HG03060 (cell line): ENCODE data around the gene THAP4.

Experiments
- ATAC-seq: cut with Tn5 transposase; IDR thresholded peaks from one replicate; pipeline ENCODE4 v1.9.1; 2021; ENCODE audit warnings: low read depth, moderate number of reproducible peaks; ENCODE audit not compliant: unreplicated experiment

The THAP4 gene

DNA sequence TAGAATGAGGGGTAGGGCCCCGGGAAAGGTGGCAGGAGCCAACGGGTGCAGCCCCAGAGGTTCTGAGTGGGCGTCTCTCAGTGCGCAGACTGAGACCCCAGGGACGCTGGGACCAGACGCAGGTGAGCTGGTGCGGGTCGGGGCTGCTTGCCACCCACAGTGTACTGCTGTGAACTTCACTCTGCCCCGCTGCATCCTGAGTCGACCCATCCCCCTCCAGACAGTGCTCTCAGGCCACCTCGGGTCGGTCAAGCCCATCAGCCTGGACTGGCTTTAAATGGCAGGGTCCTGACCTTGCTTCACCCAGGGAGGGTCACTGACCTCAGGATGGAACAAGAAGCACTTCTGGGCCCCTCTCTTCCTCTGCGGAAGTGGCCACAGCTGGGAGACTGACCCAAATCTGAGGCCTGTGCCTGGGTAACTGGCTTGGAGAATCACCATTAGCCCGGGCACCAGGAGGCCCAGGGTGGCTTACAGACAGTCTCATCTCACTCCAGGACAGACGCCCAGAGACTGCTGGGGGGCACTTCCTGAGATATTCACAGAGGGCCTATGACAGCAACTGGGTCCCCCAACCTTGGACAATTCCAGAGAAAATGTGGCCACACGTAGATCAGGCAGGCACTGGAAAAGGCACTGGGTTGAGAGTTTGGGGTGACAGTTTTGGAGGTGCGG lies 102.1 kb downstream of the THAP4 start:
- ATAC-seq, result no peak
